Glomerular visceral epithelial cell (primary cell): ENCODE results near the gene CACNA1B.
"Not testable (repeated sequence)": the region's sequence is repeated elsewhere in the genome, so short reads cannot be mapped to it uniquely, and the experiment has no call there.

ENCODE experiments used
- DNase-seq: peaks from one replicate; pipeline ENCODE4 v3.0.0-alpha.2; 2016; ENCODE audit errors: extremely low spot score

CACNA1B gene

GRCh38 chr9:137866226-137867141 is 11.1 kb upstream of the CACNA1B start:
- no peak for DNase-seq

- DNase-seq, result no peak
These were observed 7.2 kb upstream of the CACNA1B start for GRCh38 chr9:137870432-137870831.

GRCh38 chr9:137872296-137872695 is 5.3 kb upstream of the CACNA1B start:
- DNase-seq, result no peak

- no peak for DNase-seq
These were observed 4.2 kb upstream of the CACNA1B start for GRCh38 chr9:137873408-137873807.

- DNase-seq, result no peak
These were observed 3.7 kb upstream of the CACNA1B start for GRCh38 chr9:137873858-137874362.

GRCh38 chr9:137875354-137875753 is 2.2 kb upstream of the CACNA1B start:
- DNase-seq, result no peak

- DNase-seq, result no peak
These were observed 1.7 kb upstream of the CACNA1B start for GRCh38 chr9:137875846-137876245.

GRCh38 chr9:137876269-137876668 is 1.3 kb upstream of the CACNA1B start:
- no peak for DNase-seq

- DNase-seq, result no peak
These were observed 698 bp upstream of the CACNA1B start for GRCh38 chr9:137876781-137877386.

- DNase-seq, result no peak
These were observed 762 bp downstream of the CACNA1B start for GRCh38 chr9:137878146-137878941.

GRCh38 chr9:137879052-137879451 is 1.5 kb downstream of the CACNA1B start:
- no peak for DNase-seq

GRCh38 chr9:137879566-137880150 is 2.1 kb downstream of the CACNA1B start:
- DNase-seq, result no peak

- DNase-seq, result no peak
These were observed 2.8 kb downstream of the CACNA1B start for GRCh38 chr9:137880160-137880975.

- DNase-seq, result no peak
These were observed 3.5 kb downstream of the CACNA1B start for GRCh38 chr9:137880976-137881530.

GRCh38 chr9:137881591-137882505 is 4.3 kb downstream of the CACNA1B start:
- no peak for DNase-seq

GRCh38 chr9:137882506-137882821 is 4.9 kb downstream of the CACNA1B start:
- DNase-seq, result no peak

- DNase-seq, result not testable (repeated sequence)
These were observed 6.4 kb downstream of the CACNA1B start for GRCh38 chr9:137883977-137884376.

GRCh38 chr9:137884547-137884946 is 7.0 kb downstream of the CACNA1B start:
- not testable (repeated sequence) for DNase-seq

GRCh38 chr9:137885121-137885520 is 7.5 kb downstream of the CACNA1B start:
- not testable (repeated sequence) for DNase-seq

- DNase-seq, result not testable (repeated sequence)
These were observed 11.0 kb downstream of the CACNA1B start for GRCh38 chr9:137888621-137889020.
